SK-N-MC (cell line): ENCODE data around the gene PHF20.
"Not testable (repeated sequence)": the region's sequence is repeated elsewhere in the genome, so short reads cannot be mapped to it uniquely, and the experiment has no call there.

Source experiments
- EZH2 ChIP-seq: fragments of 200-600 bp; sonication (generic); IDR thresholded peaks from one replicate; pipeline ENCODE4 v1.6.1; 2017; ENCODE audit warnings: antibody characterized with exemption
- FOXP2 ChIP-seq: optimal IDR thresholded peaks from 2 replicates; pipeline ENCODE3; 2011; ENCODE audit warnings: mild to moderate bottlenecking, moderate library complexity; ENCODE audit not compliant: insufficient read depth; ENCODE audit errors: extremely low read length, control extremely low read depth
- POLR2AphosphoS5 ChIP-seq: IDR thresholded peaks from 2 replicates; pipeline ENCODE4 v1.6.1; 2012; ENCODE audit warnings: mild to moderate bottlenecking, low read depth, low read length, borderline replicate concordance

- TF ChIP-seq POLR2AphosphoS5, EZH2, FOXP2: not testable (repeated sequence)
Measured at GRCh38 chr20:35783811-35784210, 12.0 kb downstream of the PHF20 start.
